Transverse colon (tissue), 4 donors: ENCODE measurements around the gene FOXE3. TPM values are rescaled to one million over a fixed set of nuclear protein-coding genes. Genes with fewer than 3 reads are reported as not detected.

Source experiments
- DNase-seq: peaks from one replicate; pipeline ENCODE4 v3.0.0-alpha.2; 2019
- H3K27ac ChIP-seq, 4 donors: fragments of 200-600 bp; sonication (generic); 2 replicates each; pipeline ENCODE4 v1.5.1; 2016 to 2018; ENCODE audit warnings: inconsistent platforms in 4 of 4
- H3K27me3 ChIP-seq: fragments of 200-600 bp; sonication (generic); 2 replicates; pipeline ENCODE4 v1.5.1; 2017; ENCODE audit warnings: inconsistent platforms
- H3K36me3 ChIP-seq, 4 donors: fragments of 200-600 bp; sonication (generic); 2 replicates each; pipeline ENCODE4 v1.5.1; 2017 to 2019; ENCODE audit warnings: inconsistent platforms in 4 of 4
- H3K4me1 ChIP-seq, 4 donors: fragments of 200-600 bp; sonication (generic); 2 replicates each; pipeline ENCODE4 v1.5.1; 2017 to 2020; ENCODE audit warnings: inconsistent platforms in 4 of 4
- H3K4me3 ChIP-seq, 4 donors: fragments of 200-600 bp; sonication (generic); 1 replicate in 1 of 4; 2 replicates in 3 of 4; pipeline versions ENCODE4 v1.5.1 to v1.6.1; 2017 to 2019; ENCODE audit warnings: inconsistent platforms in 4 of 4
- H3K9me3 ChIP-seq, 2 donors: fragments of 200-600 bp; sonication (generic); 2 replicates each; pipeline ENCODE4 v1.5.1; 2017 to 2019; ENCODE audit warnings: inconsistent platforms in 2 of 2
- EP300 ChIP-seq: sonication (generic); formaldehyde crosslinking; IDR thresholded peaks from one replicate; pipeline ENCODE4 v1.6.1; 2017; ENCODE audit warnings: antibody characterized with exemption, low read depth
- POLR2A ChIP-seq: fragments of 450-650 bp; IDR thresholded peaks from one replicate; pipeline ENCODE4 v1.6.1; 2016; ENCODE audit warnings: antibody characterized with exemption, mild to moderate bottlenecking, moderate library complexity
- POLR2AphosphoS5 ChIP-seq, 3 donors: sonication (generic); formaldehyde crosslinking; IDR thresholded peaks; one replicate each; pipeline ENCODE4 v1.6.1; 2016; ENCODE audit warnings: antibody characterized with exemption in 3 of 3
- WGBS, 2 donors: methylation state at CpG; one replicate each; pipeline ENCODE4 v1.1.5; 2018; ENCODE audit warnings: low coverage in 1 of 2; 5-methylcytosine and 5-hydroxymethylcytosine counted together
- in situ Hi-C, 4 donors: fragments of 200-750 bp; cut with MboI; loops; one replicate each; pipeline versions ENCODE4 v1.15.0 to v1.15.1; 2017; ENCODE audit warnings: low sequenced_read_pairs in 3 of 4, low pct_ligation_motif_present in 1 of 4, low pct_unique_long_range_greater_than_20kb in 1 of 4
- intact Hi-C: fragments of 100-400 bp; cut with DNase I; formaldehyde crosslinking; loops from one replicate; pipeline ENCODE4 v1.15.1; 2023; ENCODE audit warnings: low total_unique reads
- total RNA-seq, 4 donors: library from RNA; depleted of rRNA; stranded (reverse); fragments of >200 nt; gene quantifications; one replicate each; pipeline ENCODE4 v1.1.0, GENCODE V29; 2016
- TF ChIP-seq, protein P1 (sequence below), 5 experiments: fragments of 200-600 bp in 3 of 5; fragments of 450-650 bp in 2 of 5; sonication (generic) in 3 of 5; IDR thresholded peaks; 1 replicate in 2 of 5; 2 replicates in 3 of 5; pipeline ENCODE4 v1.5.1; 2016 to 2017; ENCODE audit warnings: antibody characterized with exemption in 5 of 5, inconsistent platforms in 3 of 5, mild to moderate bottlenecking in 2 of 5, moderate library complexity in 1 of 5

FOXE3 gene
- total RNA-seq, 4 donors from 2014 or later: not detected

DNA sequence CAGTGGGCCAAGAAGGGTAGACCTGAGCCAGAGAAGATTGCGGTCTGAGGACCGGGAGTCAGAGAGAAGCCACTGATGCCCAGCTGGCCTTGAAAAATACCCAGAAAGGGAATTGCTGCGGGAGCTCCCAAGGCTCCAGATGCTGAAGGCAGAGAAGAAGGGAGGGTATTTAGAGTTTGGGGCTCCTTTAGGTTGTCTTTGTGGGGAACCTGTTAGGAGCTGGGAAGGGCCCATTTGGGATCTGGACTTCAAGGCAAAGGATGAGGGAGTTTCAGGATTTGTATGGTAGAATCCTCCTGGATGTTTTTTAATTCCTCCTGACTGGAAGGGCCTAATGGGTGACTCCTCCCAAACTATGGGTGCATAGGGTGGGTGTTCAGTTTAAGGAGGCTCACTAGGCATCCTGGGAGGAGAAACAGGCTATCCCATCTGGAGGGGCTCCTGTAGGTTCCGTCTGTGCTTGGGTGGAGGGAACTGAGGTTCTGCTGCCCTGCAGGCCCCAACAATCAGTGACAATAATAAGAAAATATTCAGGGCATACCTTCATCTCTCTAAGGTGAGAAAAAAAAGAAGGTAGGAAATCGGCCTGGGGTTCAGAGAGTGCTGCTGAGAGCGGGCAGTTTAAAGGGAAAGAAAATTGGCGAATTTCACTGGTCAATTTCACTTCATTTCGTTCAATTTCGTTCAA lies 26.9 kb downstream of the FOXE3 start:
- Histone ChIP-seq H3K4me1 (peaks cover 0 to 33% (median 11%) of the 10 kb centered on the region in 4 donors), H3K4me3 (peak overlapping the region in 3 of 4 donors; percentile 26 to 50 (median 32)), H3K9me3 (no peaks in the 10 kb centered on the region), H3K27ac (peak overlapping the region; percentile 61 to 95 (median 91)), H3K27me3 (peaks cover 97% of the 10 kb centered on the region), H3K36me3 (no peaks in the 10 kb centered on the region)
- in situ Hi-C loops (loop anchor here in 2 of 4 donors (10.0 to 25.0 kb wide), 2 partner anchors 269 to 272 kb away; no protein-coding TSS in a partner anchor), intact Hi-C loops (no loop called here)
- no peak for DNase-seq
- 0 to 33% methylated on average over 2 to 9 of the region's 9 CpGs for WGBS, 2 donors
- TF ChIP-seq EP300 (no peak), POLR2AphosphoS5 (IDR thresholded peaks at IDR 0.05) (no peak), POLR2A (no peak)
- TF ChIP-seq, protein P1, sequence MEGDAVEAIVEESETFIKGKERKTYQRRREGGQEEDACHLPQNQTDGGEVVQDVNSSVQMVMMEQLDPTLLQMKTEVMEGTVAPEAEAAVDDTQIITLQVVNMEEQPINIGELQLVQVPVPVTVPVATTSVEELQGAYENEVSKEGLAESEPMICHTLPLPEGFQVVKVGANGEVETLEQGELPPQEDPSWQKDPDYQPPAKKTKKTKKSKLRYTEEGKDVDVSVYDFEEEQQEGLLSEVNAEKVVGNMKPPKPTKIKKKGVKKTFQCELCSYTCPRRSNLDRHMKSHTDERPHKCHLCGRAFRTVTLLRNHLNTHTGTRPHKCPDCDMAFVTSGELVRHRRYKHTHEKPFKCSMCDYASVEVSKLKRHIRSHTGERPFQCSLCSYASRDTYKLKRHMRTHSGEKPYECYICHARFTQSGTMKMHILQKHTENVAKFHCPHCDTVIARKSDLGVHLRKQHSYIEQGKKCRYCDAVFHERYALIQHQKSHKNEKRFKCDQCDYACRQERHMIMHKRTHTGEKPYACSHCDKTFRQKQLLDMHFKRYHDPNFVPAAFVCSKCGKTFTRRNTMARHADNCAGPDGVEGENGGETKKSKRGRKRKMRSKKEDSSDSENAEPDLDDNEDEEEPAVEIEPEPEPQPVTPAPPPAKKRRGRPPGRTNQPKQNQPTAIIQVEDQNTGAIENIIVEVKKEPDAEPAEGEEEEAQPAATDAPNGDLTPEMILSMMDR (IDR thresholded peaks at IDR 0.05): no peak

DNA sequence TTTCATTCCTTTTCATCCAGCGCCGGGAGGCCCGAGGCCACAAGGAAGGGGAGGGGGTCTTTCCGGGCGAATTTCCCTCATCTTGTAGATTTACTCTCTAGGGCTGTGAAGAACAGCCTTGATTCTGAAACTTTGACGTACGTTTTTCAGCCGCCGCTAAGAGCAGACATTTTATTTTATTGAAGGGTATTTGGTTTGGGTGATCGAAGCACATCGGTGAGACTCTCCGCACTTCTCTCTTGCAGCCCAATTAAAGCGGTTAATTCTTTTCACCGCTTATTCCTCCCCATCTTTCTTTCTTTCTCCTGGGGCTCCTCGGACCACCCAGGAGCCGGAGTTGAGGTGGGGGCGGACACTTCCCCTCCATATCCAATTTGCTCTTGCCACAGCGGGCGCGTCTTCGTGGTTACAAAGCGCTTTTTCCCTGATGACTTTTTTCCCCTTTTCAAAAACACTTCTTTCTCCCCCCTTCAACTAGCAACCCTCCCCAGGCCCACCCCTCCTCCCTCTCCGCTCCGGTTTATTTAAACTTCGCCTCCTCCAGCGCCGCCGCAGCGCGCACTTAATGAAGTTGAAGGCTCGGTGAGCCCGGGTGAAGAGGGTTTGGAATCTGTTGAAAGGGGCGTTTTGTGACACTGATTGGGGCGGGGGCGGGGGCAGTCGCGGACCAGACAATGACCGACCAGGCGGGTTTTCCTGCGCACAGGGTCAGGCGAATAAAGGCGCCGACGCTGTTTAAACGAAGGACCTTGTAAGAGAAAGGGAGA lies 27.6 kb downstream of the FOXE3 start:
- Histone ChIP-seq H3K27ac (peak overlapping the region; percentile 24 to 95 (median 91)), H3K36me3 (no peaks in the 10 kb centered on the region), H3K4me1 (peaks cover 0 to 33% (median 11%) of the 10 kb centered on the region in 4 donors), H3K4me3 (peak overlapping the region in 3 of 4 donors; percentile 26 to 50 (median 32)), H3K27me3 (peaks cover 98% of the 10 kb centered on the region), H3K9me3 (no peaks in the 10 kb centered on the region)
- DNase-seq: no peak
- in situ Hi-C loops (loop anchor here in 2 of 4 donors (10.0 to 25.0 kb wide), 2 partner anchors 269 to 271 kb away; no protein-coding TSS in a partner anchor), intact Hi-C loops (no loop called here)
- WGBS, 2 donors: 7 to 11% methylated on average over 10 to 45 of the region's 45 CpGs
- TF ChIP-seq EP300: no peak
- no peak for TF ChIP-seq POLR2A
- TF ChIP-seq, protein P1 (IDR thresholded peaks at IDR 0.05): no peak
- no peak for TF ChIP-seq POLR2AphosphoS5 (IDR thresholded peaks at IDR 0.05)

DNA sequence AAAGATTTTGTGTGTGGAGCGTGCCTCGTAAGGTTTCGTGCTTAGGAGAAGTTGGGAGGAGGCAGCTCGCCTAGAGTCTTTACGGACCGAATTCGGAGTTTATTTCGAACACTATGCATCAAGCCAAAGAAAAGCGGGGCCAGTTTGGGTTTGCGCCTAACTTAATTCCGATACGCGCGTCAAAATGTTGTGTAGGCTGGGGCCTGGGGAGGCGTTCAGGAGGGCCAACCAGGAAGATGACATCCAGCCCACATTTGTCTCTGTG lies 28.1 kb downstream of the FOXE3 start:
- no peak for DNase-seq
- TF ChIP-seq POLR2AphosphoS5 (IDR thresholded peaks at IDR 0.05) (no peak), EP300 (no peak), POLR2A (no peak)
- TF ChIP-seq, protein P1 (IDR thresholded peaks at IDR 0.05): no peak
- Histone ChIP-seq H3K4me1 (peaks cover 0 to 31% (median 10%) of the 10 kb centered on the region in 4 donors), H3K27me3 (peaks cover 98% of the 10 kb centered on the region), H3K9me3 (no peaks in the 10 kb centered on the region), H3K36me3 (no peaks in the 10 kb centered on the region), H3K27ac (peak overlapping the region; percentile 24 to 95 (median 91)), H3K4me3 (peak overlapping the region in 3 of 4 donors; percentile 26 to 50 (median 32))
- in situ Hi-C loops (loop anchor here in 2 of 4 donors (10.0 to 25.0 kb wide), 2 partner anchors 268 to 271 kb away; no protein-coding TSS in a partner anchor), intact Hi-C loops (no loop called here)
- WGBS, 2 donors: 9% methylated on average over 15 of the region's 15 CpGs; no CpG with 5 or more reads in 1 of the 2 donors
